Spleen (tissue), 7 donors: ENCODE measurements around the gene GSS.
"Not testable (repeated sequence)": the region's sequence is repeated elsewhere in the genome, so short reads cannot be mapped to it uniquely, and the experiment has no call there.

Experiments used
- CTCF ChIP-seq, 11 experiments: fragments of 200-600 bp in 7 of 11; fragments of 450-650 bp in 4 of 11; sonication (generic) in 4 of 11; IDR thresholded peaks in 8 of 11; conservative IDR thresholded peaks in 3 of 11; 1 replicate in 7 of 11; 2 replicates in 4 of 11; pipeline versions ENCODE4 v1.4.0 to v1.8.0; 2016 to 2021; ENCODE audit warnings: antibody characterized with exemption in 11 of 11, inconsistent platforms in 4 of 11, mild to moderate bottlenecking in 1 of 11
- POLR2A ChIP-seq, 3 donors: fragments of 450-650 bp; IDR thresholded peaks; one replicate each; pipeline ENCODE4 v1.5.1; 2017; ENCODE audit warnings: antibody characterized with exemption in 3 of 3, mild to moderate bottlenecking in 1 of 3
- POLR2AphosphoS5 ChIP-seq, 3 donors: sonication (generic); formaldehyde crosslinking; IDR thresholded peaks; one replicate each; pipeline ENCODE4 v1.5.1; 2017; ENCODE audit warnings: antibody characterized with exemption in 3 of 3
- donor health status: DM: no; HTN: no; CAD: no; lungs with moderate emphysema.
- donor health status: DM: no; HTN: no; CAD: no.
- donor health status: DM: no; HTN: no; CAD: no.

- TF ChIP-seq CTCF (IDR thresholded peaks at IDR 0.05 in 8 of 11, conservative IDR thresholded peaks at IDR 0.05 in 3 of 11); POLR2A (IDR thresholded peaks at IDR 0.05); POLR2AphosphoS5 (IDR thresholded peaks at IDR 0.05): not testable (repeated sequence)
These were observed 57.5 kb downstream of the GSS start for GRCh38 chr20:34898129-34898528.
